Superior temporal gyrus (tissue), 1 donor: ENCODE results near the gene ZNF133.

Source experiments
- DNase-seq: peaks from one replicate; pipeline ENCODE4 v3.0.0-alpha.2; 2016; ENCODE audit errors: extremely low spot score

ZNF133 gene

GRCh38 chr20:18361678-18362077 lies 73.4 kb downstream of the ZNF133 start:
- DNase-seq = no peak

DNA sequence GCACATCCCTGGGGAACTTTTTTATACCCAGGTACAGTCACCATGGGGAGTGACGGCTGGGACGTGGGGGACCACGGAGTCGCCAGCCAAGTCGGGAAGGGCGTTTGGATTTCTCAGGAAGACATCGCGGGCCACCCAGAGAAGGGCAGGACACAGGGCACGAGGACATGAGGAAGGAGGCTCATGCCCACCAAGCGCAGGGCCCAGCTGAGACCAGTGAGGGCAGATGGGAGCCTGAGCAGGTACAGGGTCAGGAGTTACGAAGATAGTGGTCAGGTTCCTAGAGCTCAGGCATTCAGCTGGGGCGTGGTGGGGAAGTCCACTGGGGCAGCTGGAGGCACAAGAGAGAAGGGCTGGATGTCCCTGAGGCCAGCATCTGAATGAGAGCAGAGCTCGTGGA lies 74.6 kb downstream of the ZNF133 start:
- no peak for DNase-seq

DNA sequence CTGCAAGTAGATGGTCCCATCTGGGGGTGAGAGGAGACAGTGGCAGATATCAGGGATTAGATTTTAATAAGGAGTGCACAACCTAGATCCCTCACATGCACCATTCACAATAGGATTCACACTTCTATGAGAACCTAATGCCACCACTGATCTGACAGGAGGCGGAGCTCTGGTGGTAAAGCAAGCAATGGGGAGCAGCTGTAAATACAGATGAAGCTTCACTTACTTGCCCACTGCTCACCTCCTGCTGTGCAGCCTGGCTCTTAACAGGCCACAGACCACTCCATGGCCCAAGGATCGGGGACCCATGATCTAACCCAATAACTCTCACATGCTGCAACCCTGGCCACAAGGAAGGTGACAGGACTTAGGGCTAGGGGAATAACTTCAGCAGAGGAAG lies 75.4 kb downstream of the ZNF133 start:
- no peak for DNase-seq

DNA sequence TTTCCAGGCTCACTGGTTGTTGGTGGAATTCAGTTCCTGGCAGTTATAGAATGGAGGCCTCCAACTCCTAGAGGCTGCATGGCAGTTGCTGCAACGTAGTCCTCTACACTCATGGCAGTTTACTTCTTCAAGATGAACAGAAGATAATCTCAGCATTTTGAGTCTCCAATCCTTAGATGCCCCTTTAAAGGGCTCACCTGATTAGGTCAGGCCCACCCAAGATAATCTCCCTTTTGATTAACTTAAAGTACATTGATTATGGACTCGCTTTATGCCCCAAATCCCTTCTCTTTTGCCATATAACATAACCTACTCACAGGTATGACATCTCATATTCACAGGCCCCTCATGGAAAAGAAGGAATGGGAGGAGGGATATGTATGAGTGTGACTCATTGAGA lies 76.4 kb downstream of the ZNF133 start:
- no peak for DNase-seq
